Glutamatergic neuron (in vitro differentiated cells): Measurements from ENCODE around the gene YPEL4. TPM values are rescaled to one million over a fixed set of nuclear protein-coding genes. Genes with fewer than 3 reads are reported as not detected.

Experiments
- DNase-seq: peaks from one replicate; pipeline ENCODE4 v3.0.0; 2022
- H3K27ac Mint-ChIP-seq: one replicate; pipeline ENCODE4 v1.8.0; 2020; ENCODE audit warnings: mild to moderate bottlenecking, mixed read lengths, inconsistent platforms; ENCODE audit not compliant: unreplicated experiment
- H3K27me3 Mint-ChIP-seq: one replicate; pipeline ENCODE4 v1.8.0; 2020; ENCODE audit warnings: mild to moderate bottlenecking, moderate library complexity, mixed read lengths, inconsistent platforms; ENCODE audit not compliant: unreplicated experiment
- H3K36me3 Mint-ChIP-seq: one replicate; pipeline ENCODE4 v1.8.0; 2020; ENCODE audit warnings: mild to moderate bottlenecking, mixed read lengths, inconsistent platforms; ENCODE audit not compliant: unreplicated experiment
- H3K4me1 Mint-ChIP-seq: one replicate; pipeline ENCODE4 v1.8.0; 2020; ENCODE audit warnings: mild to moderate bottlenecking, low read depth, mixed read lengths, inconsistent platforms; ENCODE audit not compliant: unreplicated experiment
- H3K4me3 Mint-ChIP-seq: one replicate; pipeline ENCODE4 v1.8.0; 2020; ENCODE audit warnings: mild to moderate bottlenecking, mixed read lengths, inconsistent platforms; ENCODE audit not compliant: unreplicated experiment
- H3K9me3 Mint-ChIP-seq: one replicate; pipeline ENCODE4 v1.8.0; 2020; ENCODE audit warnings: mild to moderate bottlenecking, moderate library complexity, mixed read lengths, inconsistent platforms; ENCODE audit not compliant: unreplicated experiment
- microRNA-seq: library from miRNA; unstranded; fragments of <30 nt; microRNA quantifications from one replicate; pipeline ENCODE4, GENCODE V29; 2020; ENCODE audit not compliant: unreplicated experiment
- total RNA-seq: library from RNA; stranded (reverse); fragmentation: NEBNext Ultra II Directional; extraction: Animal tissue kit (Norgen Biotek cat#: 25700); gene quantifications from one replicate; pipeline ENCODE4 v1.2.1, GENCODE V29; 2021; ENCODE audit not compliant: unreplicated experiment
- TF ChIP-seq, protein P1 (sequence below): fragments of 200-600 bp; sonication (generic); IDR thresholded peaks from one replicate; pipeline ENCODE4 v1.5.0; 2021; ENCODE audit not compliant: partially characterized antibody, unreplicated experiment

Gene YPEL4
- total RNA-seq, 1 donor from 2014 or later: 16.9 TPM

DNA sequence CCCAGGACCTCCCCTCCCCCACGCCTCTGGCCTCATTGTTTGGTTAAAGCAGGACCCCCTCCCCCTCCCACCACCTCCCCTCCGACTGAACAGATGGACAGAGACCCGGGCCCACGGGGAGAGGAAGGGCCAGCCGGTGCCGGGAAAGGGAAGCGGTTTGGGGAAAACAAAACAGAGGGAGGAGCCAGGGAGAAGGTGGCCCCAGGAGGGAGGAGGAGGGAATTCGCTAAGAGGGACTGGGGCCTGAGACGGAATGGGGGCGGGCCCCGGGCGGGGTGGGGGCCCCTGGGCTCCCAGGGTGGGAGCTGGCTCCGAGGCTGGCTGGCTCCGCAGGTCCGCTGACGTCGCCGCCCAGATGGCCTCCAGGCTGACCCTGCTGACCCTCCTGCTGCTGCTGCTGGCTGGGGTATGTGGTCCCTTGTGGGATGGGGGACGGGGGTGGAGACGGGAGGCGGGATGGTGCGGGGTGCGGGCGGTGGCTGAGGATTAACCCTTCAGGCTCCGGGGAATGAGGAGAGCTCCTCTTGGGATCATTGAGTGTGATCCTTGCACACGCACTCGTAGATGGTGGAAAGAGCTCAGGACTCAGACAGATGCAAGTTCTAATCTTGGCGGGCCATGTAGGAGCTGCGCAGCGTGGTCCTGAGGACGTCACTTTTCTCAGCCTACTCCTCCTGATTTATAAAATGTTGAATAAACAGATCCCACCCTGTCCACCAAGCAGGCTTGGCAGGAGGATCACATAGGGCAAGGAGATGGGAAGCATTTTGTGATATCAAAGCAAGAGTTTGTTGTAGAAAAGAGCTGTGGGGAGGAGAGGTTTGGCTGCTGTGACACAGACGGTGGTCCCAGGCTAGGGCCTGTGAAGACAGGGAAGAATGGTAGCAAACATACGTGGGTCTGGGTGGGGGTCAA lies 51.5 kb downstream of the YPEL4 start:
- H3K9me3 Mint-ChIP-seq: peaks cover 17% of the 10 kb centered on the region
- peaks cover 46% of the 10 kb centered on the region for H3K4me1 Mint-ChIP-seq
- peak overlapping the region; percentile 99 for H3K27ac Mint-ChIP-seq

DNA sequence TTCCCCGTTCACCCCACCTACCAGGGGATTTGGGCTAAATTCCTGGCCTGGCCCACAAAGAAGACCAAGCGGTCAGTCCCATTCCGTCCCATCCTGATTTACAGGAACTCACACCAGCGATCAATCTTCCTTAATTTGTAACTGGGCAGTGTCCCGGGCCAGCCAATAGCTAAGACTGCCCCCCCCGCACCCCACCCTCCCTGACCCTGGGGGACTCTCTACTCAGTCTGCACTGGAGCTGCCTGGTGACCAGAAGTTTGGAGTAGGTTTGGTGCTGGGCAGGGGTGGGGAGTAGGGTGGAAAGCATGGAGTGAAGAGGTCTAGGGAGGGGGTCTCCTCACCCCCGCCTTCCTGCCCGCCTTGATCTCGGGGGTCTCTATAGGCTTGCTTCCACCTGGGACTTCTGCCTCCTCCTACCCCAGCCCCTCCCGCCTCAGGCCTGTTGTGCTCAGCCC lies 52.2 kb downstream of the YPEL4 start, which contains the start of gene SERPING1:
SERPING1 (plus strand) TSS at position 225 of the 455 bp plus-strand sequence. CDS start 586 bp downstream, outside the sequence.
- Mint-ChIP-seq H3K27me3 (peaks cover 14% of the 10 kb centered on the region), H3K27ac (peak within 1 kb of the TSS; percentile 99), H3K36me3 (no peaks in the 10 kb centered on the region), H3K4me3 (peak within 1 kb of the TSS; percentile 94), H3K4me1 (peaks cover 50% of the 10 kb centered on the region), H3K9me3 (peaks cover 17% of the 10 kb centered on the region)
- TF ChIP-seq, protein P1, sequence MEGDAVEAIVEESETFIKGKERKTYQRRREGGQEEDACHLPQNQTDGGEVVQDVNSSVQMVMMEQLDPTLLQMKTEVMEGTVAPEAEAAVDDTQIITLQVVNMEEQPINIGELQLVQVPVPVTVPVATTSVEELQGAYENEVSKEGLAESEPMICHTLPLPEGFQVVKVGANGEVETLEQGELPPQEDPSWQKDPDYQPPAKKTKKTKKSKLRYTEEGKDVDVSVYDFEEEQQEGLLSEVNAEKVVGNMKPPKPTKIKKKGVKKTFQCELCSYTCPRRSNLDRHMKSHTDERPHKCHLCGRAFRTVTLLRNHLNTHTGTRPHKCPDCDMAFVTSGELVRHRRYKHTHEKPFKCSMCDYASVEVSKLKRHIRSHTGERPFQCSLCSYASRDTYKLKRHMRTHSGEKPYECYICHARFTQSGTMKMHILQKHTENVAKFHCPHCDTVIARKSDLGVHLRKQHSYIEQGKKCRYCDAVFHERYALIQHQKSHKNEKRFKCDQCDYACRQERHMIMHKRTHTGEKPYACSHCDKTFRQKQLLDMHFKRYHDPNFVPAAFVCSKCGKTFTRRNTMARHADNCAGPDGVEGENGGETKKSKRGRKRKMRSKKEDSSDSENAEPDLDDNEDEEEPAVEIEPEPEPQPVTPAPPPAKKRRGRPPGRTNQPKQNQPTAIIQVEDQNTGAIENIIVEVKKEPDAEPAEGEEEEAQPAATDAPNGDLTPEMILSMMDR: no peak
- DNase-seq: no peak

More for the DNA sequence above, 51.5 kb downstream of the YPEL4 start:
- TF ChIP-seq, protein P1: no peak
- Mint-ChIP-seq H3K4me3 (peak overlapping the region; percentile 94), H3K27me3 (peaks cover 12% of the 10 kb centered on the region), H3K36me3 (no peaks in the 10 kb centered on the region)
- DNase-seq: peak; percentile 97

DNA sequence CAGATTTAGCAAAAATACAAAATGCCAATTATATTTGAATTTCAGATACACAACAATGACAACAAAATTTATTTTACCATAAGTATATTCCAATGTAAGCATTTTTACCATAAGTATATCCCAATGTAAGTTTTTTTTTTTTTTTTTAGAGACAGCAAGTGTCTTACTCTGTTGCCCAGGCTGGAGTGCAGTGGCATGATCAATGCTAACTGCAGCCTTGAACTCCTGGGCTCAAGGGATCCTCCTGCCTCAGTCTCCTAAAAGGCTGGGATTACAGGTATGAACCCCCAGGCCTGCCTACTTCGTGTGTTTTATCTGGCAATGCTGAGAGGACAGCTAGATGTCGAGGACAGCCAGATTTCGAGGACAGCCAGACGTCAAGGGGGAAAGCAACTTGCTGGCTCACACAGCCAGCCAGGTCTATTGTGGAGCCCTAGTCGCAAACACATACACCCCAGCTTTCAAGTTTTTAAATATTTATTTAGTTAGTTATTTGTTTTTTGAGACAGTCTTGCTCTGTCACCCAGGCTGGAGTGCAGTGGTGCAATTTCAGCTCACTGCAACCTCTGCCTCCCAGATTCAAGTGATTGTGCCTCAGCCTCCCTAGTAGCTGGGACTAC lies 53.3 kb downstream of the YPEL4 start:
- H3K27ac Mint-ChIP-seq: peak overlapping the region; percentile 99
- DNase-seq: no peak
- TF ChIP-seq, protein P1: no peak
- peaks cover 48% of the 10 kb centered on the region for H3K4me1 Mint-ChIP-seq
- no peak overlapping the region for H3K4me3 Mint-ChIP-seq
- H3K9me3 Mint-ChIP-seq: peaks cover 17% of the 10 kb centered on the region
- H3K36me3 Mint-ChIP-seq: no peaks in the 10 kb centered on the region
- peaks cover 14% of the 10 kb centered on the region for H3K27me3 Mint-ChIP-seq

Small RNA genes lying within 50 kb of the gene (microRNA-seq; reads per million reads assigned to microRNA genes)
- 26,472 reads per million, percentile 99 among the genes with 10 or more reads in this experiment for gene MIR130A

Other genes with a start within 250 kb of the YPEL4 start
- 10.8 TPM for gene SLC43A3, start 222.8 kb downstream of the YPEL4 start, total RNA-seq
- 119 TPM for gene RTN4RL2, start 189.4 kb downstream of the YPEL4 start, total RNA-seq
- gene SLC43A1, start 134.2 kb downstream of the YPEL4 start, total RNA-seq: 5.2 TPM
- gene TIMM10, start 119.2 kb downstream of the YPEL4 start, total RNA-seq: 51.2 TPM
- not detected for gene SMTNL1, start 112.3 kb downstream of the YPEL4 start, total RNA-seq
- gene UBE2L6, start 82.2 kb downstream of the YPEL4 start, total RNA-seq: 199 TPM
- 46.1 TPM for gene SERPING1, start 52.2 kb downstream of the YPEL4 start, total RNA-seq
- 17.1 TPM for gene CLP1, start 7.8 kb upstream of the YPEL4 start, total RNA-seq
- 42.3 TPM for gene ZDHHC5, start 18.2 kb upstream of the YPEL4 start, total RNA-seq
- 30.9 TPM for gene MED19, start 62.3 kb upstream of the YPEL4 start, total RNA-seq
- gene TMX2, start 62.7 kb upstream of the YPEL4 start, total RNA-seq: 94.5 TPM
- gene SELENOH, start 91.6 kb upstream of the YPEL4 start, total RNA-seq: 98.8 TPM
- gene BTBD18, start 101.9 kb upstream of the YPEL4 start, total RNA-seq: not detected
- 344 TPM for gene CTNND1, start 111.9 kb upstream of the YPEL4 start, total RNA-seq